BJ (cell line): ENCODE measurements around the gene DZIP3. TPM values are rescaled to one million over a fixed set of nuclear protein-coding genes. Genes with fewer than 3 reads are reported as not detected.
"Not testable (repeated sequence)": the region's sequence is repeated elsewhere in the genome, so short reads cannot be mapped to it uniquely, and the experiment has no call there.

Experiments
- CTCF ChIA-PET: fragments of 350-600 bp; formaldehyde crosslinking; extraction: SDS; loops from one replicate; lab custom pipeline; 2021; ENCODE audit warnings: antibody characterized with exemption, inconsistent platforms; lab: Yijun Ruan, JAX
- POLR2A ChIA-PET: fragments of 300-600 bp; sonication (Branson Sonifier 250); formaldehyde crosslinking; extraction: SDS; loops from one replicate; lab custom pipeline; 2021; ENCODE audit warnings: antibody characterized with exemption; lab: Charles Lee
- DNase-seq: peaks from one replicate; pipeline ENCODE4 v3.0.0-alpha.2; 2011; ENCODE audit warnings: low read depth
- H3K27me3 ChIP-seq: 2 replicates; pipeline ENCODE4 v1.6.0; 2011; ENCODE audit warnings: low read length; ENCODE audit not compliant: control insufficient read depth, insufficient read depth
- H3K36me3 ChIP-seq: 2 replicates; pipeline ENCODE4 v1.5.1; 2011; ENCODE audit warnings: low read length; ENCODE audit not compliant: control insufficient read depth, insufficient read depth
- H3K4me3 ChIP-seq: 2 replicates; pipeline ENCODE4 v1.5.1; 2011; ENCODE audit warnings: low read depth, mild to moderate bottlenecking, control low read depth, low read length
- polyA plus RNA-seq: library from polyadenylated mRNA; depleted of rRNA; stranded (reverse); fragments of >200 nt; gene quantifications from 2 replicates; pipeline ENCODE4 v1.2.3, GENCODE V29; 2011
- TF ChIP-seq, protein P1 (sequence below): IDR thresholded peaks from 2 replicates; pipeline ENCODE4 v1.5.1; 2011; ENCODE audit warnings: low read depth, mild to moderate bottlenecking, control low read depth, inconsistent platforms, low read length, moderate library complexity; ENCODE audit not compliant: insufficient read depth

DZIP3 gene
- polyA plus RNA-seq, 1 experiment: 5.4 TPM

GRCh38 chr3:108629974-108630373 lies 40.5 kb downstream of the DZIP3 start:
- TF ChIP-seq, protein P1, sequence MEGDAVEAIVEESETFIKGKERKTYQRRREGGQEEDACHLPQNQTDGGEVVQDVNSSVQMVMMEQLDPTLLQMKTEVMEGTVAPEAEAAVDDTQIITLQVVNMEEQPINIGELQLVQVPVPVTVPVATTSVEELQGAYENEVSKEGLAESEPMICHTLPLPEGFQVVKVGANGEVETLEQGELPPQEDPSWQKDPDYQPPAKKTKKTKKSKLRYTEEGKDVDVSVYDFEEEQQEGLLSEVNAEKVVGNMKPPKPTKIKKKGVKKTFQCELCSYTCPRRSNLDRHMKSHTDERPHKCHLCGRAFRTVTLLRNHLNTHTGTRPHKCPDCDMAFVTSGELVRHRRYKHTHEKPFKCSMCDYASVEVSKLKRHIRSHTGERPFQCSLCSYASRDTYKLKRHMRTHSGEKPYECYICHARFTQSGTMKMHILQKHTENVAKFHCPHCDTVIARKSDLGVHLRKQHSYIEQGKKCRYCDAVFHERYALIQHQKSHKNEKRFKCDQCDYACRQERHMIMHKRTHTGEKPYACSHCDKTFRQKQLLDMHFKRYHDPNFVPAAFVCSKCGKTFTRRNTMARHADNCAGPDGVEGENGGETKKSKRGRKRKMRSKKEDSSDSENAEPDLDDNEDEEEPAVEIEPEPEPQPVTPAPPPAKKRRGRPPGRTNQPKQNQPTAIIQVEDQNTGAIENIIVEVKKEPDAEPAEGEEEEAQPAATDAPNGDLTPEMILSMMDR: no peak
- no peak overlapping the region for H3K4me3 ChIP-seq
- ChIA-PET CTCF (no interaction called here), POLR2A (no interaction called here)
- no peaks in the 10 kb centered on the region; the same call in 1 of the 2 replicates for H3K36me3 ChIP-seq
- H3K27me3 ChIP-seq: no peaks in the 10 kb centered on the region
- no peak for DNase-seq

DNA sequence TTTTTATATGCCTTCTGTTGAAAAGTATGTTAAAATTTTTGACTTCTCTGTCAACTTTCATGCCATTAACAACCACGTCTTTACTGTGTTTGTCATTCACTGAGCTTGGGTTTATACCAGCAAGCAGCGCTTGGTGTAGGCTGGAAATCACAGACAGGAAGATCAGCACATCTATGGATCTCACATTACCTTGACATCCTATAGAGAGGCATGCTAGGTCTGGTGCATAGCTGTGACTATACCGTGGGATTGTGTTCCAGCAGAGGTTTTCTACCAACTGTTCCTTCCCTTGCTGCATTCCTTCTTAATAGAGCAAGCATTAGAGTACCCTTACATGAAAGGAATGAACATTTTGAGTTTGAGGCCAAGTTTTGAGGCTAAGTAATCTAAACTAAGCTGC lies 53.0 kb downstream of the DZIP3 start:
- DNase-seq: no peak
- ChIA-PET POLR2A (no interaction called here), CTCF (no interaction called here)
- Histone ChIP-seq H3K36me3 (peaks cover 1% of the 10 kb centered on the region; the same call in 1 of the 2 replicates), H3K4me3 (no peak overlapping the region), H3K27me3 (no peaks in the 10 kb centered on the region)
- TF ChIP-seq, protein P1: no peak

- ChIA-PET CTCF (no interaction called here), POLR2A (no interaction called here)
- H3K36me3 ChIP-seq: peaks cover 1% of the 10 kb centered on the region; the same call in 1 of the 2 replicates
- H3K27me3 ChIP-seq: no peaks in the 10 kb centered on the region
- no peak for DNase-seq
- H3K4me3 ChIP-seq: no peak overlapping the region
- TF ChIP-seq, protein P1: no peak
These were observed 55.8 kb downstream of the DZIP3 start for GRCh38 chr3:108645364-108645763.

DNA sequence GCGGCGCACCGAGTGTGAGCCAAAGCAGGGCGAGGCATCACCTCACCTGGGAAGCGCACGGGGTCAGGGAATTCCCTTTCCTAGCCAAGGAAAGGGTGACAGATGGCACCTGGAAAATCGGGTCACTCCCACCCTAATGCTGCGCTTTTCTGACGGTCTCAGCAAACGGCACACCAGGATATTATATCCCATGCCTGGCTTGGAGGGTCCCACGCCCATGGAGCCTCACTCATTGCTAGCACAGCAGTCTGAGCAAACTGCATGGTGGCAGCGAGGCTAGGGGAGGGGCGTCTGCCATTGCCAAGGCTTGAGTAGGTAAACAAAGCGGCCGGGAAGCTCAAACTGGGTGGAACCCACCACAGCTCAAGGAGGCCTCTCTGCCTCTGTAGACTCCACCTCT lies 66.1 kb downstream of the DZIP3 start:
- H3K4me3 ChIP-seq, H3K27me3 ChIP-seq, POLR2A ChIA-PET, DNase-seq, CTCF ChIA-PET, H3K36me3 ChIP-seq: not testable (repeated sequence)

DNA sequence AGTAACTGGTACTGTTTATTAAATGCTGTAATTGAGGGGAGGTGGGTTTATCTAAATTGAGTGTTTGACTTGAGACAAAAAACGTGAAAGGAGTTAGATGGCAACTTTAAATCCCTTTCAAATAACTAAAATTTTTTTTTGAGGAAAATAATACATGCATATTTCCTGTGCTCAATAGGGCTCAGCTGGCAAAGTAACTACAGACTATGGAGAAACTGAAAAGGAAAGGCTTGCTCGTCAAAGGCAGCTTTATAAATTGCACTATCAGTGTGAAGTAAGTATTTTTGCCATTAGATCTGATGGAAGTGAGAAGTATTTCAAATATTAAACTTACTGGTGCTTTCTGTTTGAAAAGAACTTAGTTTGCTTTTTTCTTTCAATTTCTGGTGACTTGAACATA lies 72.2 kb downstream of the DZIP3 start:
- Histone ChIP-seq H3K27me3 (no peaks in the 10 kb centered on the region), H3K4me3 (no peak overlapping the region), H3K36me3 (no peaks in the 10 kb centered on the region)
- TF ChIP-seq, protein P1: no peak
- DNase-seq: no peak
- CTCF ChIA-PET: interaction anchor here (1.0 to 3.2 kb wide), 8 partner anchors 9 to 256 kb away, joined by 3 to 30 read pairs (median 4); partner anchors contain the start of genes CIP2A and DZIP3
- POLR2A ChIA-PET: no interaction called here

DNA sequence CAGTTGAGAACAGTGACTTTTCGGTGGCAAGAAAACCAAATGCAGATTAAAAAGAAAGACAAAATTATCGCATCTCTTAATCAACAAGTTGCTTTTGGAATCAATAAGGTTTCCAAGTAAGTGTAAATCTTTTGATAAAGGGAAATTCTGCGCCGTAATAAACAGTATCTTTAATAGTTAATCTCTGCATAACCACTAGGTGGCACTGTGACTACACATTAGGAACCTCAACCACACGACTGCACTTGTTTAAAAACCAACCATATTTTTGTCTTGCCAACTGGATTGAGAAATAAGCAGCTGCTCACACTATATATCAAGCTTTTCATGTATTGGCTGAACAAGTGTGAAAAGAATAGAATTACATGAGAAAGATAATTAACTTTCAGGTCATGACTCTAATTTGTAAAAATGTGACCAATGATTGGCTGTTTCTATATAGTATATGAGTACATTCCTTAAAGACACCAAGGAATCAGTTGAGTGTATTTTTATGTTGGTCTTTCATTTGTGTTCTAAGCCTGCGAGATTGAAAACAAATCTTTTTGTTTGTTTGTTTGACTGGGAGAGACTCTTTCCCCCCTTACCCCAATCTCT lies 72.7 kb downstream of the DZIP3 start:
- no peak overlapping the region for H3K4me3 ChIP-seq
- DNase-seq: peak; percentile 19
- no peaks in the 10 kb centered on the region for H3K27me3 ChIP-seq
- CTCF ChIA-PET: interaction anchor here (0.6 to 3.2 kb wide), 15 partner anchors 9 to 520 kb away, joined by 3 to 30 read pairs (median 3); partner anchors contain the start of genes CIP2A and DZIP3
- TF ChIP-seq, protein P1: peak; percentile 68
- no peaks in the 10 kb centered on the region for H3K36me3 ChIP-seq
- POLR2A ChIA-PET: no interaction called here
